ENCODE results near the gene RFX4. TPM values are rescaled to one million over a fixed set of nuclear protein-coding genes. Genes with fewer than 3 reads are reported as not detected.
A peak's percentile ranks its signal among the peaks of the same experiment; 100 is the strongest.

Gene RFX4
- total RNA-seq, 4 donors from 2014 or later: not detected

GRCh38 chr12:106584104-106585064 lies 1.6 kb downstream of the RFX4 start:
- in situ Hi-C loops (cut with MboI; ENCODE audit: low sequenced_read_pairs in 4 of 4): no loop called here

GRCh38 chr12:106585105-106585520 lies 2.3 kb downstream of the RFX4 start:
- in situ Hi-C loops (cut with MboI; ENCODE audit: low sequenced_read_pairs in 4 of 4) (no loop called here), intact Hi-C loops (cut with DNase I; ENCODE audit: low total_unique reads) (no loop called here)
- TF ChIP-seq POLR2A (IDR thresholded peaks at IDR 0.05): no peak
- TF ChIP-seq CTCF (IDR thresholded peaks at IDR 0.05 in 4 of 5, conservative IDR thresholded peaks at IDR 0.05 in 1 of 5): no peak
- Histone ChIP-seq H3K36me3 (no peaks in the 10 kb centered on the region), H3K4me3 (no peak overlapping the region), H3K9me3 (no peaks in the 10 kb centered on the region), H3K27ac (no peak overlapping the region), H3K4me1 (peaks cover 7 to 44% of the 10 kb centered on the region in 2 donors), H3K27me3 (peaks cover 85 to 89% (median 86%) of the 10 kb centered on the region in 3 donors)
- DNase-seq (no peak), ATAC-seq (no peak)

More at GRCh38 chr12:106584104-106585064, 1.6 kb downstream of the RFX4 start:
- ATAC-seq (no peak), DNase-seq (no peak)
- peaks cover 85 to 89% (median 88%) of the 10 kb centered on the region in 3 donors for H3K27me3 ChIP-seq
- intact Hi-C loops (cut with DNase I; ENCODE audit: low total_unique reads): no loop called here
- no peak overlapping the region for H3K27ac ChIP-seq
- TF ChIP-seq POLR2A (IDR thresholded peaks at IDR 0.05): no peak
- H3K4me1 ChIP-seq: peaks cover 7 to 44% of the 10 kb centered on the region in 2 donors
- no peaks in the 10 kb centered on the region for H3K36me3 ChIP-seq
- peak overlapping the region in 2 of 4 donors; percentile 45 to 48 for H3K4me3 ChIP-seq
- no peaks in the 10 kb centered on the region for H3K9me3 ChIP-seq

- Histone ChIP-seq H3K27ac (no peak overlapping the region), H3K36me3 (no peaks in the 10 kb centered on the region), H3K4me3 (peak overlapping the region in 3 of 4 donors; percentile 17 to 46 (median 31)), H3K9me3 (no peaks in the 10 kb centered on the region), H3K4me1 (peaks cover 3 to 41% of the 10 kb centered on the region in 2 donors), H3K27me3 (peaks cover 80 to 83% (median 80%) of the 10 kb centered on the region in 3 donors)
- in situ Hi-C loops (cut with MboI; ENCODE audit: low sequenced_read_pairs in 4 of 4) (no loop called here), intact Hi-C loops (cut with DNase I; ENCODE audit: low total_unique reads) (no loop called here)
- no peak for DNase-seq
- TF ChIP-seq CTCF (IDR thresholded peaks at IDR 0.05 in 4 of 5, conservative IDR thresholded peaks at IDR 0.05 in 1 of 5): no peak
- no peak for TF ChIP-seq POLR2A (IDR thresholded peaks at IDR 0.05)
- ATAC-seq: no peak
Observed at GRCh38 chr12:106585521-106586277, 2.9 kb downstream of the RFX4 start.

GRCh38 chr12:106586278-106586802 lies 3.5 kb downstream of the RFX4 start:
- TF ChIP-seq CTCF (IDR thresholded peaks at IDR 0.05 in 4 of 5, conservative IDR thresholded peaks at IDR 0.05 in 1 of 5): no peak
- no peak for TF ChIP-seq POLR2A (IDR thresholded peaks at IDR 0.05)
- H3K36me3 ChIP-seq: no peaks in the 10 kb centered on the region
- peak overlapping the region; percentile 1 to 46 (median 24) for H3K4me3 ChIP-seq
- H3K4me1 ChIP-seq: peaks cover 3 to 34% of the 10 kb centered on the region in 2 donors
- DNase-seq (no peak), ATAC-seq (no peak)
- peaks cover 73 to 77% (median 74%) of the 10 kb centered on the region in 3 donors for H3K27me3 ChIP-seq
- H3K27ac ChIP-seq: no peak overlapping the region
- H3K9me3 ChIP-seq: no peaks in the 10 kb centered on the region
- in situ Hi-C loops (cut with MboI; ENCODE audit: low sequenced_read_pairs in 4 of 4): no loop called here
- intact Hi-C loops (cut with DNase I; ENCODE audit: low total_unique reads): no loop called here

Measured in gastrocnemius medialis (tissue), 4 donors.